Activated CD8-positive, alpha-beta T cell treated with anti-CD3 and anti-CD28 coated beads, Interleukin-2, amount 10 ng/mL, durations not matched to agents 7 days and 5 days (primary cell): ENCODE measurements around the gene ZBED5. TPM values are rescaled to one million over a fixed set of nuclear protein-coding genes. Genes with fewer than 3 reads are reported as not detected.
A peak's percentile ranks its signal among the peaks of the same experiment; 100 is the strongest.
"Not testable (repeated sequence)": the region's sequence is repeated elsewhere in the genome, so short reads cannot be mapped to it uniquely, and the experiment has no call there.

Experiments used
- ATAC-seq: fragments of 150-1000 bp; cut with Tn5 transposase; one replicate; pipeline ENCODE4 v1.10.0; 2021; ENCODE audit warnings: moderate library complexity
- CTCF ChIA-PET: fragments of 350-600 bp; sonication (Branson Sonifier 250); formaldehyde crosslinking; loops from one replicate; lab custom pipeline; 2021; ENCODE audit warnings: antibody characterized with exemption; lab: Charles Lee
- POLR2A ChIA-PET: fragments of 350-600 bp; sonication (Branson Sonifier 250); formaldehyde crosslinking; loops from one replicate; lab custom pipeline; 2021; ENCODE audit warnings: antibody characterized with exemption; lab: Charles Lee
- DNase-seq: peaks from one replicate; pipeline ENCODE4 v3.0.0-alpha.2; 2020
- H3K27ac Mint-ChIP-seq: one replicate; pipeline ENCODE4 v1.8.0; 2021; ENCODE audit warnings: mild to moderate bottlenecking, mixed read lengths
- H3K27me3 Mint-ChIP-seq: one replicate; pipeline ENCODE4 v1.8.0; 2021; ENCODE audit warnings: low read depth, mixed read lengths
- H3K36me3 Mint-ChIP-seq: one replicate; pipeline ENCODE4 v1.8.0; 2021; ENCODE audit warnings: low read depth, mixed read lengths
- H3K4me1 Mint-ChIP-seq: one replicate; pipeline ENCODE4 v1.8.0; 2021; ENCODE audit warnings: low read depth, mixed read lengths
- H3K4me3 Mint-ChIP-seq: one replicate; pipeline ENCODE4 v1.8.0; 2021; ENCODE audit warnings: mild to moderate bottlenecking, mixed read lengths
- H3K9me3 Mint-ChIP-seq: one replicate; pipeline ENCODE4 v1.8.0; 2022; ENCODE audit warnings: mixed read lengths; ENCODE audit not compliant: insufficient read depth
- total RNA-seq, 2 experiments: library from RNA; stranded (reverse); gene quantifications; one replicate each; pipeline ENCODE4 v1.2.3, GENCODE V29; 2021

ZBED5 gene
- total RNA-seq, 2 experiments from 2014 or later, result 33.7 to 35.6 TPM

- ATAC-seq (no peak), DNase-seq (no peak)
- Mint-ChIP-seq H3K9me3 (no peaks in the 10 kb centered on the region), H3K27ac (no peak overlapping the region), H3K4me1 (peaks cover 5% of the 10 kb centered on the region), H3K27me3 (no peaks in the 10 kb centered on the region), H3K4me3 (no peak overlapping the region), H3K36me3 (peaks cover 3% of the 10 kb centered on the region)
- CTCF ChIA-PET, result no interaction called here
- POLR2A ChIA-PET, result interaction anchor here (0.6 to 0.7 kb wide), 2 partner anchors 9 to 95 kb away, joined by 3 read pairs; no protein-coding TSS in a partner anchor
Observed at GRCh38 chr11:10829139-10829538, 28.7 kb downstream of the ZBED5 start.

- DNase-seq, result no peak
- Mint-ChIP-seq H3K36me3 (peaks cover 3% of the 10 kb centered on the region), H3K9me3 (no peaks in the 10 kb centered on the region), H3K27ac (no peak overlapping the region), H3K27me3 (no peaks in the 10 kb centered on the region), H3K4me3 (no peak overlapping the region), H3K4me1 (peaks cover 5% of the 10 kb centered on the region)
- ChIA-PET CTCF (no interaction called here), POLR2A (no interaction called here)
- ATAC-seq, result no peak
Observed at GRCh38 chr11:10828402-10828801, 29.5 kb downstream of the ZBED5 start.

GRCh38 chr11:10824888-10825287 lies 33.0 kb downstream of the ZBED5 start:
- no peak overlapping the region for H3K4me3 Mint-ChIP-seq
- peaks cover 3% of the 10 kb centered on the region for H3K36me3 Mint-ChIP-seq
- no peak overlapping the region for H3K27ac Mint-ChIP-seq
- no peaks in the 10 kb centered on the region for H3K27me3 Mint-ChIP-seq
- ChIA-PET POLR2A (interaction anchor here (1.2 kb wide), 1 partner anchor 16 kb away, joined by 14 read pairs; the partner anchor contains the start of gene EIF4G2), CTCF (interaction anchor here (1.5 kb wide), 1 partner anchor 14 kb away, joined by 3 read pairs; no protein-coding TSS in a partner anchor)
- no peak for DNase-seq
- no peak for ATAC-seq
- H3K4me1 Mint-ChIP-seq, result peaks cover 5% of the 10 kb centered on the region
- no peaks in the 10 kb centered on the region for H3K9me3 Mint-ChIP-seq

GRCh38 chr11:10823152-10823579 lies 34.7 kb downstream of the ZBED5 start:
- Mint-ChIP-seq H3K27me3 (no peaks in the 10 kb centered on the region), H3K9me3 (no peaks in the 10 kb centered on the region), H3K27ac (peak overlapping the region; percentile 60), H3K36me3 (peaks cover 3% of the 10 kb centered on the region), H3K4me3 (peak overlapping the region; percentile 2), H3K4me1 (peaks cover 5% of the 10 kb centered on the region)
- ChIA-PET CTCF (interaction anchor here (1.5 kb wide), 1 partner anchor 16 kb away, joined by 3 read pairs; no protein-coding TSS in a partner anchor), POLR2A (interaction anchor here (0.8 kb wide), 1 partner anchor 14 kb away, joined by 5 read pairs; the partner anchor contains the start of gene EIF4G2)
- DNase-seq (no peak), ATAC-seq (peak; percentile 27)

DNA sequence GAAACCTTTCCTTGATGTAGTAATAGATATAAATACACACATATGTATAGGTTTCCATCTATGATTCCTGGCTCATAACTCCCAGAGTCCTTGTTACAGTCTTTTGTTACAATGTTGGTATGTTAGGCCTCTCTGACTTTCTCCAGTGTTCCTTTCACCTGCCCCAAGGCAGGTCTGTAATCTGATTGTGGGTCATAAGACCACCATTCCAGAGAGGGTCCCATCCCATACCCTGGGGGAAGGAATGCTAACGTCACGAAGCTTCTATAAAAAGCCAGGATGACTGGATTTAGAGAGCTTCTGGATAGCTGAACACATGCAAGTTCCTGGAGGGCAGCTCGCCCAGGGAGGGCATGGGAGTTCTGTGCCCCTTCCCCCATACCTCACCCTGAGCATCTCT lies 35.4 kb downstream of the ZBED5 start:
- H3K27me3 Mint-ChIP-seq, CTCF ChIA-PET, H3K4me3 Mint-ChIP-seq, ATAC-seq, H3K27ac Mint-ChIP-seq, H3K9me3 Mint-ChIP-seq, DNase-seq, H3K4me1 Mint-ChIP-seq, H3K36me3 Mint-ChIP-seq: not testable (repeated sequence)
- POLR2A ChIA-PET, result interaction anchor here (0.8 kb wide), 1 partner anchor 13 kb away, joined by 5 read pairs; the partner anchor contains the start of gene EIF4G2

DNA sequence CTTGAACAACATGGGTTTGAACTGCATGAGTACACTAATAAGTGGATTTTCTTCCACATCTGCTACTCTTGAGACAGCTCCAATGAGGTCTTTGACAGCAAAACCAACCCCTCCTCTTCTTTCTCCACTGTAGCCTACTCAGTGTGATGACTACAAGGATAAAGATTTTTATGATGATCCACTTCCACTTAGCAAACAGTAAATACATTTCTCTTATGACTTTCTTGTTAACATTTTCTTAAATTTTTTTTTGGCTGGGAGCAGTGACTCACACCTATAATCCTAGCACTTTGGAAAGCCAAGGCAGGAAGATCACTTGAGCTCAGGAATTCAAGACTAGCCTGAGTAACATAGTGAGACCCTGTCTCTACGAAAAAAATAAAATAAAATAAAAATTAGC lies 39.3 kb downstream of the ZBED5 start:
- no peaks in the 10 kb centered on the region for H3K4me1 Mint-ChIP-seq
- no peaks in the 10 kb centered on the region for H3K9me3 Mint-ChIP-seq
- DNase-seq (no peak), ATAC-seq (no peak)
- POLR2A ChIA-PET, result interaction anchor here (0.7 kb wide), 1 partner anchor 9 kb away, joined by 3 read pairs; no protein-coding TSS in a partner anchor
- peaks cover 5% of the 10 kb centered on the region for H3K36me3 Mint-ChIP-seq
- peaks cover 5% of the 10 kb centered on the region for H3K27me3 Mint-ChIP-seq
- H3K4me3 Mint-ChIP-seq, result no peak overlapping the region
- CTCF ChIA-PET, result interaction anchor here (2.0 kb wide), 1 partner anchor 9 kb away, joined by 8 read pairs; the partner anchor contains the start of gene EIF4G2
- no peak overlapping the region for H3K27ac Mint-ChIP-seq

GRCh38 chr11:10813945-10814344 lies 43.9 kb downstream of the ZBED5 start:
- H3K36me3 Mint-ChIP-seq, result peaks cover 2% of the 10 kb centered on the region
- CTCF ChIA-PET, result interaction anchor here (0.7 kb wide), 1 partner anchor 64 kb away, joined by 3 read pairs; no protein-coding TSS in a partner anchor

DNA sequence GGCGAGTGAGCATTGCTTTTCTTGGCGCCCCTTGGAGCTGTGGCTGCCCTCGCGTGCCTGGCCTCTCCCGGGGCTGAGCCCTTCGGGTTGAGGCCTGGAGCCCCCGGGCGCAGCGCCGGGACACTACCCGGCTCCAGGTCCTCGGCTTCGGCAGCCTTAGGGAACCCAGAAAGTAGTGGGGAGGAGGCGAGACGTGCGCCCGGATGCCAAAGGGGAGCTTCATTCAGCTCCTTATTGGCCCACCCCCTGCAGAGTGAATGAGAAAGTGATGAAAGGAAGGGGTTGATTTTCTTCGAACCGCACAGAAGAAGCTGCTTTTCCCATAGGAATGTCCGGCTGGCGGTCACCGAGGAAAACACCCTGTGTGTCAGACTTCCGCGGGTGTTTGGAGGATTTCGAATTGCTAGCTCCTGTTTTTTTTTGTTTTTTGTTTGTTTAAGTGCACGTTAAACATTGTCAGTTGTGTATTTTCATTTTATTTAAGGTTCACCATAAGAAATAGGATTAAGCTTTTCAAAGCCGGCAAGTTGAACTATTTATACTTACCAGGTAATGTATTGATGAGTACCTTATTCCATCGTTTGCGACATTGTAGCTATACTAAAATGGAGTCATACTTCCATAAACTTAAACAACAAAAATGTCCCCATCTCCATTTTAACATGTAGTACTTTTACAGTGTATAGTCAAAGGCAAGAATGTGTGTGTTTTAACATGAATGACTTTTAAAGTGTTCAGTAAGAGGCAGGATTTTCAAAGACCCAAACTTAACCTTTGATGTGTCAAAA lies 48.3 kb downstream of the ZBED5 start:
- ATAC-seq (peak; percentile 24), DNase-seq (peak; percentile 60)
- H3K27me3 Mint-ChIP-seq, result no peaks in the 10 kb centered on the region
- H3K4me1 Mint-ChIP-seq, result peaks cover 41% of the 10 kb centered on the region
- peaks cover 36% of the 10 kb centered on the region for H3K36me3 Mint-ChIP-seq
- CTCF ChIA-PET, result interaction anchor here (0.6 to 2.2 kb wide), 17 partner anchors 8 to 269 kb away, joined by 3 to 39 read pairs (median 5); partner anchors contain the start of genes RNF141 and ZBED5
- peak overlapping the region; percentile 98 for H3K27ac Mint-ChIP-seq
- POLR2A ChIA-PET, result interaction anchor here (0.6 to 5.9 kb wide), 39 partner anchors 7 to 1391 kb away, joined by 3 to 226 read pairs (median 6); partner anchors contain the start of genes AMPD3, CTR9 and ZBED5
- peak overlapping the region; percentile 86 for H3K4me3 Mint-ChIP-seq
- H3K9me3 Mint-ChIP-seq, result no peaks in the 10 kb centered on the region

More at GRCh38 chr11:10813945-10814344, 43.9 kb downstream of the ZBED5 start:
- Mint-ChIP-seq H3K4me3 (no peak overlapping the region), H3K27me3 (peaks cover 5% of the 10 kb centered on the region), H3K4me1 (peaks cover 12% of the 10 kb centered on the region), H3K27ac (no peak overlapping the region), H3K9me3 (no peaks in the 10 kb centered on the region)
- POLR2A ChIA-PET, result no interaction called here
- ATAC-seq, result no peak
- DNase-seq, result no peak

- ATAC-seq (peak; percentile 94), DNase-seq (peak; percentile 98)
Observed at GRCh38 chr11:10808553-10809372, 49.1 kb downstream of the ZBED5 start, which contains the start of gene EIF4G2. TSS of gene EIF4G2 (minus strand) at chr11:10808926.

GRCh38 chr11:10808235-10808552 lies 49.7 kb downstream of the ZBED5 start:
- Mint-ChIP-seq H3K36me3 (peaks cover 50% of the 10 kb centered on the region), H3K9me3 (no peaks in the 10 kb centered on the region), H3K27ac (peak overlapping the region; percentile 98), H3K4me3 (peak overlapping the region; percentile 86), H3K27me3 (no peaks in the 10 kb centered on the region), H3K4me1 (peaks cover 52% of the 10 kb centered on the region)
- DNase-seq (no peak), ATAC-seq (no peak)
- POLR2A ChIA-PET, result interaction anchor here (0.6 to 5.9 kb wide), 31 partner anchors 8 to 1446 kb away, joined by 3 to 226 read pairs (median 7); partner anchors contain the start of genes CTR9 and ZBED5
- CTCF ChIA-PET, result interaction anchor here (0.6 to 2.2 kb wide), 7 partner anchors 10 to 220 kb away, joined by 3 to 39 read pairs (median 8); partner anchors contain the start of genes CTR9 and ZBED5

More at GRCh38 chr11:10808553-10809372, 49.1 kb downstream of the ZBED5 start, which contains the start of gene EIF4G2:
- CTCF ChIA-PET, result interaction anchor here (0.6 to 2.2 kb wide), 14 partner anchors 9 to 268 kb away, joined by 3 to 39 read pairs (median 6); partner anchors contain the start of genes RNF141 and ZBED5
- H3K27me3 Mint-ChIP-seq, result no peaks in the 10 kb centered on the region
- H3K27ac Mint-ChIP-seq, result peak within 1 kb of the TSS; percentile 98
- peak within 1 kb of the TSS; percentile 86 for H3K4me3 Mint-ChIP-seq
- peaks cover 47% of the 10 kb centered on the region for H3K4me1 Mint-ChIP-seq
- POLR2A ChIA-PET, result interaction anchor here (0.6 to 5.9 kb wide), 46 partner anchors 8 to 1445 kb away, joined by 3 to 226 read pairs (median 4); partner anchors contain the start of genes CTR9 and ZBED5
- no peaks in the 10 kb centered on the region for H3K9me3 Mint-ChIP-seq
- H3K36me3 Mint-ChIP-seq, result peaks cover 44% of the 10 kb centered on the region
